Upper lobe of right lung (tissue), 1 donor: ENCODE data around the gene S100A5. TPM values are rescaled to one million over a fixed set of nuclear protein-coding genes. Genes with fewer than 3 reads are reported as not detected.
"Not testable (repeated sequence)": the region's sequence is repeated elsewhere in the genome, so short reads cannot be mapped to it uniquely, and the experiment has no call there.

Source experiments
- ATAC-seq: fragments of 200-7000 bp; cut with Tn5 transposase; one replicate; pipeline ENCODE4 v1.9.1; 2020; ENCODE audit warnings: mild to moderate bottlenecking, moderate library complexity
- DNase-seq: peaks from one replicate; pipeline ENCODE4 v3.0.0-alpha.2; 2020
- H3K27ac ChIP-seq: fragments of 200-600 bp; one replicate; pipeline ENCODE4 v1.8.0; 2022
- H3K27me3 ChIP-seq: fragments of 200-600 bp; one replicate; pipeline ENCODE4 v1.8.0; 2022; ENCODE audit warnings: mild to moderate bottlenecking
- H3K36me3 ChIP-seq: fragments of 200-600 bp; one replicate; pipeline ENCODE4 v1.8.0; 2022
- H3K4me1 ChIP-seq: fragments of 200-600 bp; one replicate; pipeline ENCODE4 v1.8.0; 2022
- H3K4me3 ChIP-seq: fragments of 200-600 bp; one replicate; pipeline ENCODE4 v1.8.0; 2022; ENCODE audit warnings: mild to moderate bottlenecking
- H3K9me3 ChIP-seq: fragments of 200-600 bp; one replicate; pipeline ENCODE4 v1.8.0; 2022
- intact Hi-C: fragments of 100-400 bp; cut with DNase I; formaldehyde crosslinking; loops from one replicate; pipeline ENCODE4 v1.11.0; 2022
- total RNA-seq: library from RNA; stranded (reverse); fragmentation: NEBNext Ultra II Directional; extraction: Animal tissue kit (Norgen Biotek cat#: 25700); gene quantifications from one replicate; pipeline ENCODE4 v1.2.1, GENCODE V29; 2021
- TF ChIP-seq, protein P1 (sequence below): fragments of 200-600 bp; IDR thresholded peaks from one replicate; pipeline ENCODE4 v1.8.0; 2022; ENCODE audit warnings: antibody characterized with exemption
- donor health status: DM: no; HTN: yes; CAD: no; lungs with severe emphysema.

Gene S100A5
- total RNA-seq, 1 donor from 2014 or later = not detected

DNA sequence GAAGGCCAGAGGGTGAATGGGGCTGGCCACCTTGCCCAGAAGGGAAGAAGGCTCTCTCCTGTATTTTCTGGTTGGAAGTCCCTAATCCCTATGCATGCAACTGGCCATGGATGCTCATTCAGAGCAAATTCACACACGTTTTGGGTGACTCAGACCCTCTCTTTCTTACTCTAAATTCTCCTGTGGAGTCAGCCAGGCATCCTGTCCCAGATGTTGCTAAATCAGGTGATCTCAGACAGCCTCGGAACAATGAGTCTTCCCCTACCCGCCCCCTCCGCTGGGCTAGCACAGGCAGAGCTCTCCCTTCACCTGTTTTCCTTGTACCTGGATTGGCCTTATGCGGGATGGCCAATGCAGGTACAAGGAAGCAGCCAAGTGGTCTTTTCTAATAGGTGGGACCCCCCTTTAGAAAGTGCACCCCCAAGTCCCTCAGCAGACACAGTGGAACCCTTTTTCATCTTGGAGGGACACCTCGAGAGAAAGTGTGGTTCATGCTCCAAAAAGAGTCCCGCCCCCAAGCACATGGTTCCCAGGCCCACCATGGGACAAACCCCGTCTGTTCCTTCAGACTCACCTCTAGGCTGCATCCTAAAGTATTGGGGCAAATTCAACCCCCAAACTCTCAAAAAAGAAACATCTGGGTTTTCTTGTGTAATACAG, 13.6 kb downstream of the S100A5 start:
- H3K27ac ChIP-seq = no peak overlapping the region
- no peak for ATAC-seq
- TF ChIP-seq, protein P1, sequence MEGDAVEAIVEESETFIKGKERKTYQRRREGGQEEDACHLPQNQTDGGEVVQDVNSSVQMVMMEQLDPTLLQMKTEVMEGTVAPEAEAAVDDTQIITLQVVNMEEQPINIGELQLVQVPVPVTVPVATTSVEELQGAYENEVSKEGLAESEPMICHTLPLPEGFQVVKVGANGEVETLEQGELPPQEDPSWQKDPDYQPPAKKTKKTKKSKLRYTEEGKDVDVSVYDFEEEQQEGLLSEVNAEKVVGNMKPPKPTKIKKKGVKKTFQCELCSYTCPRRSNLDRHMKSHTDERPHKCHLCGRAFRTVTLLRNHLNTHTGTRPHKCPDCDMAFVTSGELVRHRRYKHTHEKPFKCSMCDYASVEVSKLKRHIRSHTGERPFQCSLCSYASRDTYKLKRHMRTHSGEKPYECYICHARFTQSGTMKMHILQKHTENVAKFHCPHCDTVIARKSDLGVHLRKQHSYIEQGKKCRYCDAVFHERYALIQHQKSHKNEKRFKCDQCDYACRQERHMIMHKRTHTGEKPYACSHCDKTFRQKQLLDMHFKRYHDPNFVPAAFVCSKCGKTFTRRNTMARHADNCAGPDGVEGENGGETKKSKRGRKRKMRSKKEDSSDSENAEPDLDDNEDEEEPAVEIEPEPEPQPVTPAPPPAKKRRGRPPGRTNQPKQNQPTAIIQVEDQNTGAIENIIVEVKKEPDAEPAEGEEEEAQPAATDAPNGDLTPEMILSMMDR = no peak

DNA sequence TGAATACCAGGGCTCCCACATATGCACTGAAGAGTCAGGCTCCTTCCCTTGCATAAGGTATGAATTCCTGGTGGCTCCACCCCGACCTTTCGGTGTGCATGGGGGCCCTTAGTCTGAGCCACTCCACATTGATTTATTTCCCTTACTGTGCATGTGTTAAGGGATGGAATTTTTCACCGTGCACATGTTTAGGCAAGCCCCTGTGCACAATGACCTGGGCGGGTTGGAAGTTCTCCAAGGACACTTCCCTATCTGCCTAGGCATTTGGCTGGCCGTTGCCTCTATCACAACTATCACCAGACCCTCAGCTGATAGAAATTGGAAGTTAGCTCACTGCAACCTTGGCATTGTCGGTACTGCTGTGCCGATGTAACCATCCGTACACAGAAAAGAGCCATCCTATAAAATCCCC, 14.6 kb downstream of the S100A5 start:
- H3K9me3 ChIP-seq = no peaks in the 10 kb centered on the region
- DNase-seq = peak; percentile 49
- H3K4me3 ChIP-seq = no peak overlapping the region
- peaks cover 11% of the 10 kb centered on the region for H3K4me1 ChIP-seq
- ATAC-seq = peak; percentile 67
- intact Hi-C loops = no loop called here
- no peak overlapping the region for H3K27ac ChIP-seq
- TF ChIP-seq, protein P1 = no peak
- no peaks in the 10 kb centered on the region for H3K36me3 ChIP-seq
- H3K27me3 ChIP-seq = no peaks in the 10 kb centered on the region

More for the DNA sequence above, 13.6 kb downstream of the S100A5 start:
- Histone ChIP-seq H3K9me3 (no peaks in the 10 kb centered on the region), H3K4me3 (no peak overlapping the region), H3K27me3 (no peaks in the 10 kb centered on the region), H3K4me1 (peaks cover 16% of the 10 kb centered on the region), H3K36me3 (no peaks in the 10 kb centered on the region)
- peak; percentile 22 for DNase-seq
- intact Hi-C loops = no loop called here

DNA sequence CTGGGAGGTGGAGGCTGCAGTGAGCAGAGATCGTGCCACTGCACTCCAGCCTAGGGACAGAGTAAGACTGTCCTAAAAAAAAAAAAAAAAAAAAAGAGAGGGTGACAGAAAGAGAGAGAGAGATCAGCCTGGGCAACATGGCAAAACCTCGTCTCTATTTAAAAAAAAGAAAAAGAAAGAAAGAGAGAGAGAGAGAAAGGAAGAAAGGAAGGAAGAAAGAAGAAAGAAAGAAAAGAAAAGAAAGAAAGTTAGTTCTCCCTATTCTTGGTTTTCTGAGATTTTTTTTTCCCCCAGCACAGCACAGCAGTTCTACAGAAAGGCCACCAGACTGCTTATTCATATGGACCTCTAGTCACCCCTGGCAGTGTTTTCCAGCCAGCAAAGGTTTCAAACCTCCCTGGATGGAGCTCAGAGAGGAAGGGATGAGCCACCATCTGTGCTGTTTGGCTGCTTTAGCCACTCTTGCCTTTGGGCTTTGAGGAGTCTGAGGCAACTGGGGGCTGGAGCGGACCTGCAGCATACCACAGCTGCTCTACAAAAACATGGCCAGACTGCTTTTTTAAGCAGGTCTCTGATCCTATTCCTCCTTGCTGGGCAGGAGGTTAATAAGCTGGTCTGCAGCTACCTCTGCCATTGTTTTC, 15.5 kb downstream of the S100A5 start:
- Histone ChIP-seq H3K9me3 (no peaks in the 10 kb centered on the region), H3K36me3 (no peaks in the 10 kb centered on the region), H3K4me3 (no peak overlapping the region), H3K27me3 (no peaks in the 10 kb centered on the region), H3K4me1 (peaks cover 11% of the 10 kb centered on the region), H3K27ac (no peak overlapping the region)
- ATAC-seq (no peak), DNase-seq (no peak)
- intact Hi-C loops = no loop called here
- TF ChIP-seq, protein P1 = no peak

DNA sequence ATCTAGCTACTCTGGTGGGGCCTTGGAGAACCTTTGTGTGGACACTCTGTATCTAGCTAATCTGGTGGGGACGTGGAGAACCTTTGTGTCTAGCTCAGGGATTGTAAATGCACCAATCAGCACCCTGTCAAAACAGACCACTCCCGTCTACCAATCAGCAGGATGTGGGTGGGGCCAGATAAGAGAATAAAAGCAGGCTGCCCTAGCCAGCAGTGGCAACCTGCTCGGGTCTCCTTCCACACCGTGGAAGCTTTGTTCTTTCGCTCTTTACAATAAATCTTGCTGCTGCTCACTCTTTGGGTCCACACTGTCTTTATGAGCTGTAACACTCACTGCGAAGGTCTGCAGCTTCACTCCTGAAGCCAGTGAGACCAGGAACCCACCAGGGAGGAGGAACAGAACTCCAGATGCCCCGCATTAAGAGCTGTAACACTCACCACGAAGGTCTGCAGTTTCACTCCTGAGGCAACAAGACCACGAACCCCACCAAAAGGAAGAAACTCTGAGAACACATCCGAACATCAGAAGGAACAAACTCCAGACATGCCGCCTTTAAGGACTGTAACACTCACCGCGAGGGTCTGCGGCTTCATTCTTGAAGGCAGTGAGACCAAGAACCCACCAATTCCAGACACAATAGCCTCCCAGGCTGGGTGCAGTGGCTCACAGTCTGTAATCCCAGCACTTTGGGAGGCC, 18.2 kb downstream of the S100A5 start:
- H3K36me3 ChIP-seq, intact Hi-C loops, H3K27me3 ChIP-seq, H3K4me3 ChIP-seq, H3K9me3 ChIP-seq, ATAC-seq, DNase-seq, H3K27ac ChIP-seq: not testable (repeated sequence)
- peaks cover 17% of the 10 kb centered on the region for H3K4me1 ChIP-seq

DNA sequence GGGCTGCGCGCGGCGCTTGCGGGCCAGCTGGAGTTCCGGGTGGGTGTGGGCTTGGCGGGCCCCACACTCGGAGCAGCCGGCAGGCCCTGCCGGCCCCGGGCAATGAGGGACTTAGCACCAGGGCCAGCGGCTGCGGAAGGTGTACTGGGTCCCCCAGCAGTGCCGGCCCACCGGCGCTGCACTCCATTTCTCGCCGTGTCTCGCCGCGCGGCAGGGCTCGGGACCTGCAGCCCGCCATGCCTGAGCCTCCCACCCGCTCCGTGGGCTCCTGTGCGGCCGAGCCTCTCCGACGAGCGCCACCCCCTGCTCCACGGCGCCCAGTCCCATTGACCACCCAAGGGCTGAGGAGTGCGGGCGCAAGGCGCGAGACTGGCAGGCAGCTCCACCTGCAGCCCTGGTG, 18.9 kb downstream of the S100A5 start:
- DNase-seq, H3K27ac ChIP-seq, H3K9me3 ChIP-seq, H3K27me3 ChIP-seq, H3K4me3 ChIP-seq, ATAC-seq, H3K36me3 ChIP-seq, intact Hi-C loops: not testable (repeated sequence)
- H3K4me1 ChIP-seq = peaks cover 17% of the 10 kb centered on the region

DNA sequence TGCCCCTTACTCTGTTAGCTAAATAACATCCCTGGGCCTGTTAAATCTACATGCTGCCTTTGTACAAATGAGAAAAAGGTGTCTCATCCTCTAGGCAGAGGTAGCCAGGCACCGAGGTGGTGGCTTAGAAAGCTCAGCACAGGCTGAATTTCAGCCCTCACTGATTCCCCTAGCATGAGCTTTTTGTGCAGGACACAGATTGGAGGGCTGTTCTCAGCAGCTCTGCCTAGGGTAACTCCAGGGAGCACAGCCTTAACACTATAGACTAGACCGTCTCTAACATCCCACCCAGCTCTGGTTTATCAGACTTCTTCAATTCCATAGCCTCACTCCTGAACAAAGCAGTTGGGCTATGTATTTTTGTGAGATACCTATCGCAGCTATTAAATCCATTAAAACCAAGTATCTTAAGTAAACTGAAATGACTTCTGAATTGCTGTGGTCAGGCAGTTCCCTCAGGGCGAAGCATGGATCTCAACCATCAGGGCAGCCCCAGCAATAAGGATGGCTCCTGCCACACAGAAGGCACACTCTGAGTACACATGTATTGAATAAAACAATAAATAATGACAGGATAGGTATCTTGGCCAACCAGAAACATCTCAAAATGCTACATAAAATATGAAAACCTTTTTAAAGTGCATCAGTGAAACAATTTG, 19.8 kb downstream of the S100A5 start:
- Histone ChIP-seq H3K9me3 (no peaks in the 10 kb centered on the region), H3K27ac (no peak overlapping the region), H3K27me3 (no peaks in the 10 kb centered on the region), H3K4me3 (no peak overlapping the region), H3K36me3 (no peaks in the 10 kb centered on the region), H3K4me1 (peaks cover 12% of the 10 kb centered on the region)
- TF ChIP-seq, protein P1 = no peak
- ATAC-seq (no peak), DNase-seq (no peak)
- intact Hi-C loops = no loop called here

DNA sequence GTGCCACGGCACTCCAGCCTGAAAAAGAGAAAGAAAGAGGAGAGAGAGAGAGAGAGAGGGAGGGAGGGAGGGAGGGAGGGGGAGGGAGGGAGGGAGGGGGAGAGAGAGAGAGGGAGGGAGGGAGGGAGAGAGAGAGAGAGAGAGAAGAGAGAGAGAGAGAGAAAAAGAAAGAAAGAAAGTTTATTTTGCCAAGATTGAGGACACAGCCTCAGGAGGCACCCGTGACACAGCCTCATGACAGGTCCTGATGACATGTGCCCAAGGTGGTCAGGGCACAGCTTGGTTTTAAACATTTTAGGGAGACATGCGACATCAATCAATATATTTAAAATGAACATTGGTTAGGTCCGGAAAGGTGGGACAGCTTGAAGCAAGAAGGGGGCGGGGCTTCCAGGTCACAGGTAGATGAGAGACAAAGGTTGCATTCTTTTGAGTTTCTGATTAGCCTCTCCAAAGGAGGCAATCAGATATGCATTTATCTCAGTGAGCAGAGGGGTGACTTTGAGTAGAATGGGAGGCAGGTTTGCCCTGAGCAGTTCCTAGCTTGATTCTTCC, 20.5 kb downstream of the S100A5 start:
- H3K36me3 ChIP-seq, DNase-seq, H3K9me3 ChIP-seq, H3K27ac ChIP-seq, ATAC-seq, H3K4me3 ChIP-seq, intact Hi-C loops, H3K27me3 ChIP-seq: not testable (repeated sequence)
- peaks cover 13% of the 10 kb centered on the region for H3K4me1 ChIP-seq
